Activated CD4-positive, alpha-beta T cell treated with anti-CD3 and anti-CD28 coated beads, Interleukin-2, amount 10 ng/mL, durations not matched to agents 24 days and 14 days (primary cell): ENCODE measurements around the gene RASAL1. TPM values are rescaled to one million over a fixed set of nuclear protein-coding genes. Genes with fewer than 3 reads are reported as not detected.
A peak's percentile ranks its signal among the peaks of the same experiment; 100 is the strongest.

ENCODE experiments used
- DNase-seq: peaks from one replicate; pipeline ENCODE4 v3.0.0; 2022
- H3K27ac Mint-ChIP-seq: one replicate; pipeline ENCODE4 v1.8.0; 2022; ENCODE audit warnings: mild to moderate bottlenecking, mixed read lengths
- H3K27me3 Mint-ChIP-seq: one replicate; pipeline ENCODE4 v1.8.0; 2022; ENCODE audit warnings: mixed read lengths
- H3K36me3 Mint-ChIP-seq: one replicate; pipeline ENCODE4 v1.8.0; 2022; ENCODE audit warnings: low read depth, mild to moderate bottlenecking, mixed read lengths
- H3K4me1 Mint-ChIP-seq: one replicate; pipeline ENCODE4 v1.8.0; 2021; ENCODE audit warnings: mixed read lengths
- H3K4me3 Mint-ChIP-seq: one replicate; pipeline ENCODE4 v1.8.0; 2022; ENCODE audit warnings: mild to moderate bottlenecking, moderate library complexity, mixed read lengths
- H3K9me3 Mint-ChIP-seq: one replicate; pipeline ENCODE4 v1.8.0; 2021; ENCODE audit warnings: mixed read lengths
- intact Hi-C: fragments of 100-400 bp; cut with micrococcal nuclease; formaldehyde crosslinking; loops from one replicate; pipeline ENCODE4 v1.15.1; 2023
- total RNA-seq: library from RNA; stranded (reverse); gene quantifications from 2 replicates; pipeline ENCODE4 v1.2.3, GENCODE V29; 2022

The RASAL1 gene
- total RNA-seq, 1 donor from 2014 or later: 1.1 TPM

GRCh38 chr12:113111247-113111646 lies 24.3 kb downstream of the RASAL1 start:
- Mint-ChIP-seq H3K4me1 (no peaks in the 10 kb centered on the region), H3K27ac (no peak overlapping the region), H3K27me3 (no peaks in the 10 kb centered on the region)

GRCh38 chr12:113109872-113110599 lies 25.5 kb downstream of the RASAL1 start:
- Mint-ChIP-seq H3K27me3 (no peaks in the 10 kb centered on the region), H3K4me1 (no peaks in the 10 kb centered on the region), H3K9me3 (no peaks in the 10 kb centered on the region), H3K4me3 (no peak overlapping the region), H3K27ac (no peak overlapping the region), H3K36me3 (no peaks in the 10 kb centered on the region)
- no peak for DNase-seq
- intact Hi-C loops: no loop called here

More at GRCh38 chr12:113111247-113111646, 24.3 kb downstream of the RASAL1 start:
- intact Hi-C loops: no loop called here
- Mint-ChIP-seq H3K36me3 (no peaks in the 10 kb centered on the region), H3K4me3 (no peak overlapping the region), H3K9me3 (no peaks in the 10 kb centered on the region)
- DNase-seq: no peak

- intact Hi-C loops: no loop called here
- Mint-ChIP-seq H3K4me3 (no peak overlapping the region), H3K27ac (no peak overlapping the region), H3K9me3 (no peaks in the 10 kb centered on the region), H3K4me1 (no peaks in the 10 kb centered on the region), H3K27me3 (no peaks in the 10 kb centered on the region), H3K36me3 (no peaks in the 10 kb centered on the region)
- DNase-seq: no peak
Measured at GRCh38 chr12:113109360-113109759, 26.2 kb downstream of the RASAL1 start.

DNA sequence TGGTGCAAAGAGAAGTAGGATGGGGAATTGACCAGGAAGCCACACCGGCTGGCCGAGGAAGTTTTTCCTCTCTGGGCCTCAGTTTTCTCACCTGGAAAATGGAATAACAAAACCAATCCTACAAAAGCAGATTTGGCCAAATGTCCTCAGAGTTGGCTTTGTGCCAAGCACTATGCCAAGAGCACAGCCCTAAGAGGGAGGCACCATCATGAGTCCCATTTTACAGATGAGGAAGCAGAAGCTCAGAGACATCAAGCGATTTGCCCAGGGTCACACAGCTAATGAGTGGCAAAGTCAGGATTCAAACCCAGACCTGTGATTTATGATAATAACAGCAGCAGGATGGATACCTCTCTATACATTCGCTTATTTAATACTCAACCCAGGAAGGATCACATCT lies 27.3 kb downstream of the RASAL1 start:
- intact Hi-C loops: no loop called here
- Mint-ChIP-seq H3K27me3 (no peaks in the 10 kb centered on the region), H3K36me3 (no peaks in the 10 kb centered on the region), H3K4me3 (no peak overlapping the region), H3K9me3 (no peaks in the 10 kb centered on the region), H3K4me1 (peaks cover 6% of the 10 kb centered on the region), H3K27ac (no peak overlapping the region)
- no peak for DNase-seq

GRCh38 chr12:113106361-113106760 lies 29.2 kb downstream of the RASAL1 start:
- Mint-ChIP-seq H3K4me3 (no peak overlapping the region), H3K9me3 (no peaks in the 10 kb centered on the region), H3K36me3 (no peaks in the 10 kb centered on the region), H3K27ac (no peak overlapping the region), H3K27me3 (no peaks in the 10 kb centered on the region), H3K4me1 (peaks cover 6% of the 10 kb centered on the region)
- intact Hi-C loops: no loop called here
- no peak for DNase-seq

- no peak for DNase-seq
- no peak overlapping the region for H3K27ac Mint-ChIP-seq
- no peaks in the 10 kb centered on the region for H3K9me3 Mint-ChIP-seq
- no peaks in the 10 kb centered on the region for H3K27me3 Mint-ChIP-seq
- no peak overlapping the region for H3K4me3 Mint-ChIP-seq
- no peaks in the 10 kb centered on the region for H3K36me3 Mint-ChIP-seq
- H3K4me1 Mint-ChIP-seq: peaks cover 6% of the 10 kb centered on the region
- intact Hi-C loops: no loop called here
Measured at GRCh38 chr12:113105606-113106271, 29.8 kb downstream of the RASAL1 start.

GRCh38 chr12:113104953-113105510 lies 30.5 kb downstream of the RASAL1 start:
- H3K27ac Mint-ChIP-seq: no peak overlapping the region
- H3K36me3 Mint-ChIP-seq: no peaks in the 10 kb centered on the region
- H3K4me3 Mint-ChIP-seq: no peak overlapping the region
- H3K4me1 Mint-ChIP-seq: peaks cover 6% of the 10 kb centered on the region
- intact Hi-C loops: no loop called here
- no peaks in the 10 kb centered on the region for H3K9me3 Mint-ChIP-seq
- no peak for DNase-seq
- H3K27me3 Mint-ChIP-seq: no peaks in the 10 kb centered on the region

GRCh38 chr12:113103756-113104450 lies 31.7 kb downstream of the RASAL1 start:
- Mint-ChIP-seq H3K4me3 (peak overlapping the region; percentile 75), H3K27ac (peak overlapping the region; percentile 25), H3K36me3 (no peaks in the 10 kb centered on the region), H3K27me3 (no peaks in the 10 kb centered on the region), H3K9me3 (no peaks in the 10 kb centered on the region), H3K4me1 (peaks cover 6% of the 10 kb centered on the region)
- intact Hi-C loops: no loop called here
- DNase-seq: peak; percentile 86

DNA sequence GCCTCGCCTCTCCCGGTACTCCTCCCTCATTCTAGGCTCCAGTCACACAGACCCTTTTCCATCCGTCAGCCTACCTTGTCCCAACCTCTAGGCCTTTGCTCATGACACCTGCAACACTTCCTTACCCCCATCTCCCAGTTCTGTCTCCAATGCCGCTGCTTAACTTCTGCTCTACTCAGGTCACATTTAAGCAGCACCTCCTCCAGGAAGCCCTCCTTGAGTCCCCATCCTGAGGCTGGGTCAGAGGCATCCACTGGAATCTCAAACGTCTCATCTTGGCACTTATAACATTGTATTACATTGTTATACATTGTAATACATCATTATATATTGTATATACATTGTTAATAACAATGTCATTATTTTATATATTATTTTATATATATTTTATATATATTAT lies 32.8 kb downstream of the RASAL1 start:
- Mint-ChIP-seq H3K27ac (no peak overlapping the region), H3K27me3 (no peaks in the 10 kb centered on the region), H3K36me3 (no peaks in the 10 kb centered on the region), H3K4me3 (no peak overlapping the region), H3K4me1 (peaks cover 8% of the 10 kb centered on the region), H3K9me3 (no peaks in the 10 kb centered on the region)
- no peak for DNase-seq
- intact Hi-C loops: no loop called here

- Mint-ChIP-seq H3K36me3 (no peaks in the 10 kb centered on the region), H3K4me3 (no peak overlapping the region), H3K9me3 (no peaks in the 10 kb centered on the region), H3K27ac (no peak overlapping the region), H3K4me1 (peaks cover 8% of the 10 kb centered on the region), H3K27me3 (no peaks in the 10 kb centered on the region)
- intact Hi-C loops: no loop called here
- DNase-seq: no peak
Measured at GRCh38 chr12:113101751-113102150, 33.8 kb downstream of the RASAL1 start.

DNA sequence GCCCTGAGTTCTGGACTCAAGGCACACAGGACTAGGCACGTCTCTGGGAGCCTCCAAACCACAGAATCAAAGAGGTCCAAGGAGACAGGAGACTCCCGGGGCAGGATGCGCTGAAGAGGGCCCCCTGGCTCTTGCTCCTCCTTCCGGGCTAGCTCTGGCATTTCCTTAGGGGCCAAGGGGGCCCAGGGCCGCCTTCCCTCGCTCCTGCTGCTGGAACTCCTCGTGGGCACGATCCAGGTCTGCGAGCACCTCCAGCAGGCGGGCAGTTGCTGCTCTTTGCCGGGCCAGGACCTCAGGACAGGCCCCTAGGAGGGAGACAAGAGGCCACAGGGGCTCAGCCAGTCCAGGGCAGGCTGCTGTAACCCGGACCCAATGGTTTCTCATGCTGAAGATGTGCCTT lies 35.8 kb downstream of the RASAL1 start:
- intact Hi-C loops: loop anchor here (5.0 kb wide), 1 partner anchor 33 kb away; no protein-coding TSS in a partner anchor

DNA sequence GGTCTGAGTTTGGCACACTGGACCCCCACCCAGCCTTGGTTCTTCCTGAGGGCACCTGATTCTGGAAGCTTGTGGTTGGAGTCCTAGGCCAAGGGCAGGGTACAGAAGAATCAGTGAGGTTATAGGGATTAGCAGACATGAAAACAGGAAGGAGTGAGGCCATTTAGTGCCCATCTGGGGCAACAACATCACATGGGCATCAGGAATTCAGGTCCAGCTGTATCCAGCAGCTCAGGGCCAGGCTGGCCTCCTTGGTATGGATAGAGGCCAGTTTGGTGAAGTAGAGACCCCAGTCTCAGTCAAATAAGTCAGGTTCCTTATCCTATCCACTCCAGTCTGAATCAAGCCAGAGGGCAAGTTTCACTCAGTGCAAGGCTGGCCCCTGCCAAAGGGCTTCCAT lies 36.2 kb downstream of the RASAL1 start:
- H3K27ac Mint-ChIP-seq: no peak overlapping the region
- peaks cover 8% of the 10 kb centered on the region for H3K4me1 Mint-ChIP-seq
- H3K27me3 Mint-ChIP-seq: no peaks in the 10 kb centered on the region
- H3K9me3 Mint-ChIP-seq: no peaks in the 10 kb centered on the region
- no peak overlapping the region for H3K4me3 Mint-ChIP-seq
- no peaks in the 10 kb centered on the region for H3K36me3 Mint-ChIP-seq
- DNase-seq: no peak
- intact Hi-C loops: loop anchor here (5.0 kb wide), 1 partner anchor 33 kb away; no protein-coding TSS in a partner anchor

More for the DNA sequence above, 35.8 kb downstream of the RASAL1 start:
- Mint-ChIP-seq H3K4me1 (peaks cover 8% of the 10 kb centered on the region), H3K4me3 (no peak overlapping the region), H3K9me3 (no peaks in the 10 kb centered on the region), H3K36me3 (no peaks in the 10 kb centered on the region), H3K27ac (no peak overlapping the region), H3K27me3 (no peaks in the 10 kb centered on the region)
- no peak for DNase-seq

DNA sequence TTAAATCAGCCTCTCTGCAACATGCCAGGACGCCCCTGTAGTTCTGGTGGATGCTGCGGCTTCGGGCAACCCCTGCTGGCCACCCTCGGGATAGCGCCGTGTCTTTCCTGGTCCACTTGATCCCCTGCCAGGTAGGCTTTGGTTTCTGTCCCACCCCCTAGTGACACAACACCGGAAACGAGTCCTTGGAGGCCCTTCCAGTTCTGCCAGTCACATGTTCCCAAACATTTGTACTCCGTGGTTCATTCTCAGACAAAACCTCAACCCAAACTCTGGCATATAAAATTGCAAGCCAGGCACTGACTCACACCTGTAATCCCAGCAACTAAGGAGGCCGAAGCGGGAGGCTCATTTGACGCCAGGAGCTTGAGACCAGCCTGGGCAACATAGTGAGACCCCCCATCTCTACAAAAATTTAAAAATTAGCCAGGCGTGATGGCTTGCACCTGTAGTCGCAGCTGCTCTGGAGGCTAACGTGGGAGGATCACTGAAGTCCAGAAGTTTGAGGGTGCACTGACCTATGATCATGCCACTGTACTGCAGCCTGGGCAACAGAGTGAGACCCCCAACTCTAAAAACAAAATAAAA lies 37.0 kb downstream of the RASAL1 start:
- DNase-seq: peak; percentile 87
- no peak overlapping the region for H3K4me3 Mint-ChIP-seq
- peaks cover 2% of the 10 kb centered on the region for H3K4me1 Mint-ChIP-seq
- intact Hi-C loops: loop anchor here (1.0 to 5.0 kb wide), 2 partner anchors 34 to 50 kb away; no protein-coding TSS in a partner anchor
- H3K27me3 Mint-ChIP-seq: no peaks in the 10 kb centered on the region
- no peaks in the 10 kb centered on the region for H3K9me3 Mint-ChIP-seq
- H3K36me3 Mint-ChIP-seq: no peaks in the 10 kb centered on the region
- H3K27ac Mint-ChIP-seq: no peak overlapping the region
